Endothelial cell of umbilical vein (primary cell): ENCODE data around the gene NPSR1. TPM values are rescaled to one million over a fixed set of nuclear protein-coding genes. Genes with fewer than 3 reads are reported as not detected.

Experiments
- BruUV-seq: library from RNA; stranded (reverse); fragments of 400-500 nt; replicated peaks from 2 replicates; lab custom pipeline; 2021; lab: Mats Ljungman, UMichigan
- CTCF ChIA-PET: fragments of 300-600, 350-600 bp; sonication (Branson Sonifier 250); formaldehyde crosslinking; loops from one replicate; lab custom pipeline; 2021; ENCODE audit warnings: antibody characterized with exemption, inconsistent platforms; lab: Charles Lee
- POLR2A ChIA-PET: fragments of 300-600, 350-600 bp; sonication (Branson Sonifier 250); formaldehyde crosslinking; loops from one replicate; lab custom pipeline; 2021; ENCODE audit warnings: antibody characterized with exemption, inconsistent platforms; lab: Charles Lee
- DNase-seq: peaks from one replicate; pipeline ENCODE4 v3.0.0-alpha.2; 2011; ENCODE audit warnings: low read depth, low spot score
- FAIRE-seq: peaks from 2 replicates; lab custom pipeline; 2011; peaks lifted over from hg19 to GRCh38; lab: Jason Lieb, UNC
- H2AFZ ChIP-seq: 2 replicates; pipeline ENCODE4 v1.6.0; 2012; ENCODE audit warnings: low read depth, low read length, control low read depth, inconsistent platforms
- H3K27ac ChIP-seq: 2 replicates; pipeline ENCODE4 v1.5.1; 2011; ENCODE audit warnings: low read depth, mild to moderate bottlenecking, control low read depth, low read length, moderate library complexity; ENCODE audit not compliant: insufficient read depth
- H3K27me3 ChIP-seq, 2 experiments: 2 replicates each; pipeline versions ENCODE4 v1.6.0 to v1.6.1; 2011; ENCODE audit warnings: low read length in 2 of 2, mixed read lengths in 1 of 2; ENCODE audit not compliant: control insufficient read depth in 2 of 2, insufficient read depth in 2 of 2
- H3K36me3 ChIP-seq, 2 experiments: 2 replicates in 1 of 2; 3 replicates in 1 of 2; pipeline ENCODE4 v1.5.1; 2011; ENCODE audit warnings: low read length in 2 of 2, mild to moderate bottlenecking in 1 of 2, moderate library complexity in 1 of 2; ENCODE audit not compliant: control insufficient read depth in 2 of 2, insufficient read depth in 2 of 2; ENCODE audit errors: extremely low read depth in 1 of 2
- H3K4me1 ChIP-seq: 3 replicates; pipeline ENCODE4 v1.5.1; 2011; ENCODE audit warnings: mild to moderate bottlenecking, low read length; ENCODE audit not compliant: control insufficient read depth, insufficient read depth; ENCODE audit errors: extremely low read depth
- H3K4me2 ChIP-seq: 2 replicates; pipeline ENCODE4 v1.6.1; 2011; ENCODE audit warnings: low read length, control low read depth, mixed read lengths; ENCODE audit not compliant: insufficient read depth
- H3K4me3 ChIP-seq, 3 experiments: fragments of 200-600 bp in 1 of 3; sonication (generic), shearing (Covaris generic) in 1 of 3; replicated peaks in 1 of 3; 2 replicates each; pipeline ENCODE4 v1.5.1; 2011 to 2016; ENCODE audit warnings: control low read depth in 3 of 3, low read length in 3 of 3, mild to moderate bottlenecking in 2 of 3, inconsistent platforms in 1 of 3, low read depth in 1 of 3, moderate library complexity in 1 of 3; ENCODE audit not compliant: insufficient read depth in 1 of 3
- H3K79me2 ChIP-seq: 2 replicates; pipeline ENCODE4 v1.6.0; 2012; ENCODE audit warnings: low read length, inconsistent platforms; ENCODE audit not compliant: control insufficient read depth, insufficient read depth
- H3K9ac ChIP-seq: replicated peaks from 2 replicates; pipeline ENCODE3; 2011; ENCODE audit warnings: low read length, control low read depth; ENCODE audit not compliant: insufficient read depth; ENCODE audit errors: extremely low read depth
- H3K9me1 ChIP-seq: replicated peaks from 3 replicates; pipeline ENCODE4 v1.6.0; 2011; ENCODE audit warnings: mild to moderate bottlenecking, low read length; ENCODE audit not compliant: control insufficient read depth, insufficient read depth; ENCODE audit errors: extremely low read depth
- H3K9me3 ChIP-seq: replicated peaks from 2 replicates; pipeline ENCODE4 v1.5.1; 2012; ENCODE audit warnings: low read length, inconsistent platforms; ENCODE audit not compliant: control insufficient read depth, insufficient read depth
- H4K20me1 ChIP-seq: replicated peaks from 2 replicates; pipeline ENCODE3; 2011; ENCODE audit warnings: mild to moderate bottlenecking, low read length; ENCODE audit not compliant: control insufficient read depth, insufficient read depth; ENCODE audit errors: extremely low read depth
- CTCF ChIP-seq, 2 donors: IDR thresholded peaks; 1 replicate in 1 of 2; 2 replicates in 1 of 2; pipeline ENCODE4 v1.5.1; 2011; ENCODE audit warnings: low read length in 2 of 2, mild to moderate bottlenecking in 2 of 2, moderate library complexity in 2 of 2, control low read depth in 1 of 2, inconsistent platforms in 1 of 2, low read depth in 1 of 2; ENCODE audit not compliant: insufficient read depth in 1 of 2; ENCODE audit errors: extremely low read depth in 1 of 2
- EZH2 ChIP-seq: IDR thresholded peaks from 2 replicates; pipeline ENCODE4 v1.6.1; 2012; ENCODE audit warnings: borderline replicate concordance, low read depth, mild to moderate bottlenecking, moderate library complexity, low read length, inconsistent platforms; ENCODE audit not compliant: severe bottlenecking
- FOS ChIP-seq: IDR thresholded peaks from 2 replicates; pipeline ENCODE4 v1.6.1; 2011; ENCODE audit warnings: mild to moderate bottlenecking, low read length, moderate library complexity, borderline replicate concordance; ENCODE audit not compliant: insufficient read depth
- GATA2 ChIP-seq: IDR thresholded peaks from 2 replicates; pipeline ENCODE4 v1.7.0; 2011; ENCODE audit warnings: low read depth, mild to moderate bottlenecking, moderate library complexity, mixed read lengths, low read length; ENCODE audit not compliant: insufficient read length, insufficient read depth
- JUN ChIP-seq: IDR thresholded peaks from 2 replicates; pipeline ENCODE4 v1.6.1; 2011; ENCODE audit warnings: borderline replicate concordance, low read depth; ENCODE audit not compliant: insufficient read length, insufficient read depth
- MAX ChIP-seq: IDR thresholded peaks from 2 replicates; pipeline ENCODE4 v1.6.1; 2011; ENCODE audit not compliant: insufficient read depth, insufficient read length
- MYC ChIP-seq: IDR thresholded peaks from one replicate; pipeline ENCODE4 v1.6.1; 2011; ENCODE audit warnings: mild to moderate bottlenecking, low read depth, low read length
- POLR2A ChIP-seq: IDR thresholded peaks from 2 replicates; pipeline ENCODE4 v1.6.1; 2012; ENCODE audit warnings: low read depth, mild to moderate bottlenecking, control low read depth, low read length
- POLR2AphosphoS5 ChIP-seq: IDR thresholded peaks from 2 replicates; pipeline ENCODE4 v1.6.1; 2012; ENCODE audit warnings: low read depth, mild to moderate bottlenecking, control low read depth, low read length, moderate library complexity; ENCODE audit not compliant: insufficient read depth
- dilution Hi-C: fragments of 300-500 bp; cut with MboI; formaldehyde crosslinking; loops from one replicate; pipeline ENCODE4 v1.15.0; 2019; ENCODE audit warnings: low sequenced_read_pairs; ENCODE audit not compliant: extremely low pct_ligation_motif_present
- intact Hi-C: fragments of 100-400 bp; cut with micrococcal nuclease; formaldehyde crosslinking; loops from one replicate; pipeline ENCODE4 v1.10.0; 2022
- polyA plus RNA-seq, 4 experiments: library from polyadenylated mRNA; depleted of rRNA in 3 of 4; stranded (reverse) in 3 of 4; unstranded in 1 of 4; fragments of >200 nt; gene quantifications; 2 replicates each; pipeline versions ENCODE4 v1.2.1 to v1.2.3, GENCODE V29; 2011 to 2012; ENCODE audit warnings: missing spikeins in 1 of 4
- total RNA-seq: library from RNA; stranded (reverse); gene quantifications from 2 replicates; pipeline ENCODE4 v1.2.3, GENCODE V29; 2021

NPSR1 gene
- total and polyA plus RNA-seq, 2 donors (not counting 3 experiments of a cell fraction or from before 2014, with no cell fraction given), result not detected

GRCh38 chr7:34662058-34662708, 4.2 kb downstream of the NPSR1 start:
- TF ChIP-seq FOS, result no peak
- TF ChIP-seq MAX, result no peak
- TF ChIP-seq JUN, result no peak
- TF ChIP-seq GATA2, result no peak
- TF ChIP-seq MYC, result no peak
- no peak for TF ChIP-seq POLR2AphosphoS5
- no peak for TF ChIP-seq EZH2
- TF ChIP-seq CTCF (IDR thresholded peaks at IDR 0.05; ENCODE audit: extremely low read depth in 1 of 2, insufficient read depth in 1 of 2, low read depth in 1 of 2, low read length in 2 of 2), result no peak
- no peak for TF ChIP-seq POLR2A
- Histone ChIP-seq H3K36me3 (no peaks in the 10 kb centered on the region), H3K4me3 (no peak overlapping the region), H3K4me1 (no peaks in the 10 kb centered on the region), H3K9me3 (no peaks in the 10 kb centered on the region), H2AFZ (no peak overlapping the region), H3K27me3 (no peaks in the 10 kb centered on the region), H4K20me1 (no peaks in the 10 kb centered on the region), H3K9ac (no peak overlapping the region), H3K4me2 (no peak overlapping the region), H3K27ac (no peak overlapping the region), H3K79me2 (no peaks in the 10 kb centered on the region), H3K9me1 (no peaks in the 10 kb centered on the region)
- no peak for FAIRE-seq
- CTCF ChIA-PET, result no interaction called here
- DNase-seq, result no peak
- intact Hi-C loops (no loop called here), dilution Hi-C loops (no loop called here)
- POLR2A ChIA-PET, result no interaction called here
- BruUV-seq, result no TSS peak
